Measurements from ENCODE around the gene LASP1NB.

- TF ChIP-seq CTCF (conservative IDR thresholded peaks at IDR 0.05 in 1 of 2, IDR thresholded peaks at IDR 0.05 in 1 of 2; ENCODE audit: extremely low read depth in 1 of 2, insufficient read depth in 1 of 2, low read depth in 1 of 2, low read length in 2 of 2) (no peak), EZH2 (IDR thresholded peaks at IDR 0.05; ENCODE audit: borderline replicate concordance, low read length) (no peak)
Observed at GRCh38 chr17:38888842-38889241, 36.6 kb upstream of the LASP1NB start.
